GM10847 (cell line): ENCODE data around the gene ANKS1B.

Source experiments
- POLR2A ChIP-seq: IDR thresholded peaks from 2 replicates; pipeline ENCODE4 v1.6.1; 2011; ENCODE audit not compliant: insufficient read length; ENCODE audit errors: extremely low read depth

ANKS1B gene

DNA sequence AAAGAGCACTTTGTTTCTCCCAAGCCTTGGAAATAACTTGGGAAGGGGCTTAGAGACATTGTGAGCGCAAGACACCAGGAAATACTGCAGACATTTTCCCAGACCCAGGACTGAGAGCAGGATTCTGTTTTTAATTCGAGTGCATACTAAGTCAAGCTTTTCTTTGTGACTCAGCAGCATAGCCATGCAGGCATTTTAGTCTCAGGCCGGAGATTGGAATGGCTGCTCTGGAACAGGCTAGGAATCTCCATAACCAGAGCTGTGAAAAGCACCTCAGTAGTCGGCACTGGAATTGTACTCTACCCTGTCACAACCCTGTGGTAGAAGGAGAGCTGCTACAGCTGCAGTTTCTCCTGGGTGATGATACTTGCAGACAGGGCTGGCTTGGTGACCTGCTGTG, 366.1 kb downstream of the ANKS1B start:
- no peak for TF ChIP-seq POLR2A

DNA sequence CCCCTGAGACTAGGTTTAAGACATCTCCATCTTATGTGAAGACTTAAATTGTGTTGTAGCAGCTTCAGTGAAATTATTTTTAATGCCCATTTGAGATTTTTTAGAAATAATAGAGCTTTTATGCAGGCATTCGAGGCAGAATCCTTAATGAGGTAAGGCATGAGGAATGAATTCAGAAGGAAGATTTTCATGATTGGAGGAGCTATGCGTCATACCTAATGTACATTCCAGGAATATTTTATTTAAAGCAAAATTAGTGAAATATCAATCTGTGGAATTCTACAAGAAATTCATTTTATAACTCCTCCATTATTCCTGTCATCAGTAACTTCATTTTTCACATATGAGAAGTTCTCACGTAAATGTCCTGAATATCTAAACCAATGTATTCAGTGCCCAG, 373.1 kb downstream of the ANKS1B start:
- TF ChIP-seq POLR2A: no peak

DNA sequence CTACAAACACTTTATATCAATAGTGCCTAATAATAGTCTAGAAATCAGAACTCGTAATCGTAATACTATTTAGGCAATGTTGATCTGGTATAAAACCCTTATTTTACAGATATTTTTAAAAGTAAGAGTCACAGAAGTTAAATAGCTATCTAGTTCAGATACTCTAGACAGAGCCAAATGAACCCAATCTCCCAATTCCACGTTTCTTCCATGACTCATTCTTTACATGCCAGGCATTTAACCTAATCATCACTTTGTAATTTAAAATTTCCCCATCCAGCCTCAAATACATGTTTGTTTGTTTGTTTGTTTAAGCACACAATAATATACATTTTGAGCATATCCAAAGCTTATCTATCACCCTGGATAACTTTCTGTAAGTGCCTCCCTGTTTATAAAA, 373.6 kb downstream of the ANKS1B start:
- TF ChIP-seq POLR2A: no peak

DNA sequence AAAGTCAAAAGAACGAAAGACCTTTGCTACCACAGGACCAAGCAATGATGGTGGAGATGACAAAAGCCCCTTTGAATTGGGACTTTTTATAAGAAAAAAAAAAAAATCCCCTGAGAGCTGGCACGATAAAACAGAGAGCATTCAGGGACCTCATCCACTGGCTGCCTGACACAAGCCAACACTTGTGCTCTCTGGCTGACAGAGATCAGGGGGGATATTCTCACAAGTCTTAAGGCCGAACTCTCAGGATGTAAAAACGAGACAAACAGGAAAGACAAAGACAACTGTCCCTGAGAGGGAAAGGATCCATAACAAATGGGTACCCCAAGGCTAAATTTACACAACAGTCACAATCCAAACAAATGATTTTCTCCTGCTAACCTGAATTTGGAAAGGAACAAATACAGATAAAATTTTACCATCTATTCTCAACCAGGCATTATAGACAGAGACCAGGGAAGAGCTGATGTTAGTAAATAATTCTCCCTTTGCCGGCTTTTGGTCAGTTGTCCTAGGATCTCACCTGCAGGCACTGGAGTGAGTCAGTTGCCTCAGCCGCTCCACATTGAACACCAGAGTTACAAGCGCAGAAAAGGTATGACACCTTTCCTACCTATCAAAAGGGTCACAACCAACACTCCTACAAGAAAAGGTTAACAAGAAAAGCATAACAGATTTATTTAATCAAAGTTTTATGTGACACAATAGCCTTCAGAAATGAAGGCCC, 375.1 kb downstream of the ANKS1B start:
- no peak for TF ChIP-seq POLR2A

DNA sequence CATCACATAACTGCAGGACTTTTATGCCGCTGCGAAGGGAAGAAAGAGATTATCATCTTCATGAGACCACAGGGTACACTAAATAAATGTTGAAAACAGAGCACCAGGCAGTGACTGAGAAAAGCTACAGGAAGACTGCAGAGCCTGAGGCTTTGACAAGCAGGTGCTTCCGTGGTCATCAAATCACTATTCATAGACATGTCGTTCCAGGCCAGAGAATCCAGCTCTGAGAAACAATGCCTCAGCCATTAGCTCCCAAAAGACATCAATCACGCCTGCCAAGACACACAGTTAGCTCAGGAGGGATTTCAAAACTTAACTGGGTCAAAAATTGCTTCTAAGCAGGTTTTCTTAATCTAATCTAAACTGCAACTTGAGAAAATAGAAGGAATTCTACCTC, 384.3 kb downstream of the ANKS1B start:
- no peak for TF ChIP-seq POLR2A

DNA sequence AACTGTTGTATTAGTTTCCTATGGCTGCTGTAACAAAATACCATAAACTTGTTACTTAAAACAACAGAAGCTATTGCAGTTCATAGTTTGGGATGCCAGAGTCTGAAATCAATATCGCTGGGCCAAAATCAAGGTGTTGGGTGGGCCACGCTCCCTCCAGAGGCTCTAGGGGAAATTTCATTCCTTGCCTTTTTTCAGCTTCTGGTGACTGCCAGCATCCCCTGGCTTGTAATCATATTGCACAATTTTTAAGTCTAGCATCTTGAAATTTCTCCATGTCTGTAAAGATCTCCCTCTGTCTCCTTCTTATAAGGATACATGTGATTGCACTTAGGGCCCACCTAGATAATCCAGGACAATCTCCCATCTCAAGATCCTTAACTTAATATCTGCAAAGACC, 386.0 kb downstream of the ANKS1B start:
- no peak for TF ChIP-seq POLR2A

DNA sequence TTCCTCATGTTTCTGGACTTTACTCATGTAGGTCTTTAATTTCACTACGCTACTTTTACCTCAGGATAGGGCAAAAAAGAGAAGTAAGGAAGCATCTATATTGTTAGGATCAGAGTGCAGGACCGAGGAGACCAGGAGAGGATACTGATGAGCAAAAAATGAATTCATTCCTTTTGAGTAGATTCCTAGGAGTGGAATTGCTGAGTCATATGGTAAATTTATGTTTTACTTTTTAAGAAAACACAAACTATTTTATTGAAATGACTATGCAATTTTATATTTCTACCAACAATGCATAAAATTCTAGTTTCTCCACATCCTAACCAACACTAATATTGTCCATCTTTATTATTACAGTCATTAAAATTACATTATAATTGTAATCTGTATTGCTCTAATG, 388.0 kb downstream of the ANKS1B start:
- TF ChIP-seq POLR2A: no peak

DNA sequence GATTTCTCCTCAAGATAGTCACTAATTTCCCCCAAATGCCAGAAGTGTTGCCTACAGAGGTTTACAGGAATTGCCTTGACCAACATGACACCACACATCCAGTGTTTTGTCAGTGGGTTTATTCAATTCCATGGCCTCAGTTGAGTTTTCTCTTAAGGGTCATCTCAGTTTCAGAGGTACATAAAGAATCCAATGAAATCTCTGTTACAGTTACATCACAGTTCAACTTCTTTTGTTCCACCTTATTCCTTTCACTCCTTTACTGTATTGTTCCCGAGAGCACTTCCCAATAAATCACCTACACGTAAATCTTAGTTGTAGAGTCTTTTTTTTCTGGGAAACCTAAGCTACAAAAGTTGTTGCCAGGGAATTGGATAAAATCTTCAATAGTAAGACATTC, 410.8 kb downstream of the ANKS1B start:
- no peak for TF ChIP-seq POLR2A

DNA sequence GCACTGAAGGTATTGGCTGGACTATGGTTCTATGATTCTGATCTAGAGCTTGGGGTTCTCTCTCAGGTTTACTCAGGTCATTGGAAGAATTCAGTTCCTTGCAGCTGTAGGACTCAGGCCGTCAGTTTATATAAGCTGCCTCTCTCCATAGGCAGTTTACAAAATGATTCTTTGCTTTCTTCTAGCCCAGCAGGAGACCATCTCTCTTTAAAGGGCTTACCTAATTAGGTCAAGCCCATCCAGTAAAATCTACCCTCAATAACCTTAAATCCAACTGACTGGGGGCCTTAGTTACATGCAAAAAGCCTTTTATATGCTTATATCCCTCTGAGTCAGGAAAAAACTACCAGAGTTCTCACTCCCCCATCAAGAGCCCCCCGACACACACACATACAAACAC, 417.7 kb downstream of the ANKS1B start:
- TF ChIP-seq POLR2A: no peak

DNA sequence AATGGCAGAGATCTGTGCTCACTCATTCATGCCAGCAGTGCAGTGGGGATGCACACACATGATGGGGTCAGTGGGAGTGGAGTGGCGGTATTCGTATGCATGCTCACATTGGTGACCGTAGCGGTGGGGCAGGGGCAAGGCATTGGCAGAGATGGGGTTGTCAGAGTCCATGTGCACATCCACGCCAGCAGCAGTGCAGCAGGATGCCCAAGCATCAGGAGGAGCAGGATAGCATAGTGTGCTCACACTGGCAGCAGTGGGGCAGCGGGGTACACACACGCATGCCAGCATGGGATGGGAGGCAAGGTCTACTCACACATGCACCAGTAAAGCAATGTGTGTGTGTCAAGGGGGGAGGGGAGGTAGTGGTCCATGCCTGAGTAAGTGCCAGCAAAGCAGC, 426.6 kb downstream of the ANKS1B start:
- TF ChIP-seq POLR2A: no peak

DNA sequence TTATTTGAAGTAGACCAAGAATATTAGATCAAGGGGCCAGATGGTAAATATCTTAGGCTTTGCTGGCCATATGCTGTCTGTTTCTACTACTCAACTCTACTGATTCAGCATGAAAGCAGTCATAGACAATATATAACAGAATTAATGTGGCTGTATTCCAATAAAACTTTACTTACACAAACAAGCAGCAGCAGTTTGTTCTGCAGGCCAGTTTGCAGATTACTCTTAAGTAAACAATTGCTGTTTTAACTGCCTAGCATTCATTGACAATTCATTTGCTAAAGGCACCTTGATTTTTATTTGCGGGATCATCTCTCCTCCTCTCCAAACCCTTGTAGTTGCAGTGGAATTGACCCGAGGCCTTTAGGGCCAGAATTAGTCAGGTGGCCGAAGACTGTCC, 431.3 kb downstream of the ANKS1B start:
- TF ChIP-seq POLR2A: no peak

DNA sequence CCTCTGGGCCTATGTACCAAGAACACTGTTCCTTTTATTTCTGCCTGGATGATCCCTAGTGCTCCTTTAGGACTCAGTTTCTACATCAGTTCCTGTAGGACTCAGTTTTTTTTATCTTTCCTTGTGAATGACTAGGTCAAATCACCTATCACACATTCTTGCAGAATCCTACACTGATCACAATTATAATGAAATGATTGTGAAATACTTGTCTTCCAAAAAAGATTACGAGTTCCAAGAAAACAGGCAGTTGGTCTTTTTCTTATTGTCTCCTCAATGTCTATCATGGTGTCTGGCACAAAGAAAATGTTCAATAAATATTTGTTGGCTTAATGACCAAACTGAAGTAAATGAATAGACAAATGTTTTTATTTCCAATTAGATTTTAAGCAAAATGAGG, 432.7 kb downstream of the ANKS1B start:
- no peak for TF ChIP-seq POLR2A

DNA sequence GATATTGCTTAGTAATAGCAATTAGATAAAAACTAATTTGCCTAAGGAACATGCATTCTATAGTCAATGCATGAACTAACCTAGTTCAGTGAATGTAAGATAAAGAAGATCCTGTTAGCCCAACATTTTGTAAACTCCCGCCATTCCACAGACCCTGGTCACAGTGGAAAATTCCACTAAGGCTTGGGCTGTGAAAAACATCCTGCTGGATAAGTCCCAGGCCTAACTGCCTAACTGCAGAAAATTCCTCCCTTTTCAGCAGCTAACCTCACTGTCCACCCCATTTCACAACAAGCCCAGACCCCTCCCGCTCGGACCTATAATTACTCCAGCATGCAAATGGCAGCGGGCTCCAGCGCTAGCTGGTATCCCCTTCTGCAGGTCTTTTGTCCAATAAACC, 435.1 kb downstream of the ANKS1B start:
- TF ChIP-seq POLR2A: no peak

DNA sequence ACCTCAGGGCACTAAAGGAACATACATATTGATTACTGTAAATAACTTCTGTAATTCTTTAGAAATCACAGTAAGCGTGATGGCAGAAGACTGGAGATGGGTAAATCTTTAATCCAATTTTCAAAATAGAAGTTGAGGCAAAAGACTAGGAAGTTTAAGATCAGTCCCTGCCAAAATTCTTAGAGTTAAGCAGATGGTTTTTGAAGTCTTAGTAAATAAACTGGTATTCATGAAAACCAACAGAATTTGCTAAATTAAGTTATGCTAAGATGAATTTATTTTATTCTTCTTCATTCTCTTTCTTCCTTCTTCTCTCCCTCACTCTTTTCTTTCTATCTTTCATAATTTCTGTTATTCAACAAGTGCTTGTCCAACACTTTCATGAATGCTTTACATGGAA, 435.5 kb downstream of the ANKS1B start:
- no peak for TF ChIP-seq POLR2A

DNA sequence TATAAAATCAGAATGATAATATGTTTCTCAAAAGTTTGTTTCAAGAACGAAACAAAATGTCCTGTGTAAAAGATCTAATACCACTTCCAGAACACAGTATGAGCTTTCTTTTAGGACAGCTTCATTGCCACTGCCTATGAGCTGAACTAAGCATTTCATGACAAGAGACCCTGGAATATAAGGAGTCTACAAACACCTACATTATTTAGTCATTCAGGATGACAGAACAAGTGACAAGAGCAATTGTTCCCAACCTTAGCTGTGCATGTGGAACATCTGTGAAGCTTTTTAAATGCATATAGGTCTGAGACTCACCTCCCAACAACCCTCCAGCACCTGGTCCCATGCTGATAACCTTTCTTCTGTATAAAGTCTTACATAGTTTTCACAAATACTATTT, 440.3 kb downstream of the ANKS1B start:
- no peak for TF ChIP-seq POLR2A

DNA sequence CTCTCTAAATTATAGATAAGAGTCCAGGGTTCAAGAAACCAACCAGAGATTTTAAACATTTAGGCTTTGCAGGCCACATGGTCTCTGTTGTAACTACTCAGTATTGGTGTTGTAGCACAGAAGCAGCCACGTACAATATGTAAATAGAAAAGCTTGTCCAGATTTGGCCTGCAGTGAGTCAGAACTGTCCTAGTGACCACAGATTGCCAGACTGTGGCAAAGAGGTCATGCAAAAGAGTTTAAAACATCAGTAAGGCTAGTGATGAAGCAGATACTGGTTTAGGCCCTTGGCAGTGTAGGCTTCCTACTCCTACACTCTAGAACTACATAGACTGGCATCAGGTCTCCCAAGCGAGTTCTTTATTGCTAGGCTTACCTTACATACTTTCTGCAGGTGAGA, 454.8 kb downstream of the ANKS1B start:
- TF ChIP-seq POLR2A: no peak

DNA sequence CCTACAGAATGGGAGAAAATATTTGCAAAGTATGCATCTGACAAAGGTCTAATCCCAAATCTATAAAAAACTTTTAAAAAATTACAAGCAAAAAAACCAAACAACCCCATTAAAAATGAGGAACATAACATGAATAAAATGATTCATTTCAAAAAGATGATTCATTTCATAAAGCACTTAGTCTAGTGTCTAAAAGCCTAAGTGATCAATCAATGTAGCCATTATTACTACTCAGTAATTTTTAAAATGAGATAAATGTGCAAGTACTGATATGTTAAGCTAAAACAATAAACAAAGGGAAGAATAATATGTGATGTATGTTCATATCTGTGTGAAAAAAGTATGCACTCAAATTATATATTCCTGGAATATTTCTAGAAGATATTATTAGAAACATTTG, 456.3 kb downstream of the ANKS1B start:
- TF ChIP-seq POLR2A: no peak
